A549 (cell line): ENCODE measurements around the gene VENTX. TPM values are rescaled to one million over a fixed set of nuclear protein-coding genes. Genes with fewer than 3 reads are reported as not detected.
"Not testable (repeated sequence)": the region's sequence is repeated elsewhere in the genome, so short reads cannot be mapped to it uniquely, and the experiment has no call there.

Experiments
- ATAC-seq, 2 experiments: fragments of 200-7000 bp in 1 of 2; fragments of >200 bp in 1 of 2; cut with Nextera tagmentation in 1 of 2; cut with Tn5 transposase in 1 of 2; 3 replicates each; pipeline versions ENCODE4 v1.8.0 to v1.9.1; 2018 to 2020; ENCODE audit warnings: mild to moderate bottlenecking in 1 of 2, moderate library complexity in 1 of 2
- CTCF ChIA-PET: fragments of 300-600 bp; sonication (Branson Sonifier 250); formaldehyde crosslinking; extraction: SDS; loops from one replicate; lab custom pipeline; 2021; ENCODE audit warnings: antibody characterized with exemption, inconsistent platforms; lab: Yijun Ruan, JAX
- POLR2A ChIA-PET: fragments of 350-600 bp; formaldehyde crosslinking; extraction: SDS; loops from one replicate; lab custom pipeline; 2021; ENCODE audit warnings: antibody characterized with exemption, inconsistent platforms; lab: Yijun Ruan, JAX
- DNase-seq, 2 experiments: peaks; one replicate each; pipeline versions ENCODE4 v3.0.0 to v3.0.0-alpha.2; 2011 to 2016; ENCODE audit warnings: low read depth in 1 of 2, low spot score in 1 of 2
- FAIRE-seq: peaks from 2 replicates; lab custom pipeline; 2011; peaks lifted over from hg19 to GRCh38; lab: Jason Lieb, UNC
- H3K27ac ChIP-seq, 2 experiments: fragments of >200 bp; sonication (Bioruptor Twin); formaldehyde crosslinking; 3 replicates each; pipeline ENCODE4 v1.5.1; 2016 to 2017
- H3K4me1 ChIP-seq: fragments of >200 bp; sonication (Bioruptor Twin); formaldehyde crosslinking; 3 replicates; pipeline ENCODE4 v1.6.1; 2016
- H3K4me2 ChIP-seq: fragments of >200 bp; sonication (Bioruptor Twin); formaldehyde crosslinking; 3 replicates; pipeline ENCODE4 v1.6.1; 2016
- H3K4me3 ChIP-seq: fragments of >200 bp; sonication (Bioruptor Twin); formaldehyde crosslinking; 3 replicates; pipeline ENCODE4 v1.5.1; 2016
- H3K9me3 ChIP-seq: fragments of >200 bp; sonication (Bioruptor Twin); formaldehyde crosslinking; 3 replicates; pipeline ENCODE4 v1.6.1; 2016
- BCL3 ChIP-seq: fragments of >200 bp; sonication (Bioruptor Twin); formaldehyde crosslinking; IDR thresholded peaks from 3 replicates; pipeline ENCODE4 v1.6.1; 2016
- E2F6 ChIP-seq: IDR thresholded peaks from 2 replicates; pipeline ENCODE4 v1.6.1; 2012; ENCODE audit warnings: low read depth, borderline replicate concordance
- EHF ChIP-seq: fragments of 250-450 bp; sonication (Bioruptor Pico); IDR thresholded peaks from 2 replicates; pipeline ENCODE4 v1.5.0; 2020; ENCODE audit warnings: mild to moderate bottlenecking
- EHMT2 ChIP-seq: fragments of 200-600 bp; sonication (generic); IDR thresholded peaks from 2 replicates; pipeline ENCODE4 v1.6.1; 2016; ENCODE audit warnings: antibody characterized with exemption, low read depth, mild to moderate bottlenecking, moderate library complexity
- ELK1 ChIP-seq: fragments of 150-350 bp; IDR thresholded peaks from 2 replicates; pipeline ENCODE4 v1.6.1; 2014; ENCODE audit warnings: low read depth, mild to moderate bottlenecking, low read length
- FOXS1 ChIP-seq: fragments of 250-450 bp; sonication (Bioruptor Pico); IDR thresholded peaks from 2 replicates; pipeline ENCODE4 v1.5.0; 2020; ENCODE audit warnings: mild to moderate bottlenecking, moderate library complexity
- GATA3 ChIP-seq: IDR thresholded peaks from 2 replicates; pipeline ENCODE4 v1.6.1; 2012; ENCODE audit warnings: borderline replicate concordance
- HDAC2 ChIP-seq: fragments of 200-600 bp; sonication (generic); IDR thresholded peaks from 2 replicates; pipeline ENCODE4 v1.6.1; 2016
- HOXA7 ChIP-seq: fragments of 250-450 bp; sonication (Bioruptor Pico); IDR thresholded peaks from 2 replicates; pipeline ENCODE4 v1.5.0; 2020; ENCODE audit warnings: mild to moderate bottlenecking, moderate library complexity
- HOXB13 ChIP-seq: fragments of 250-450 bp; sonication (Bioruptor Pico); IDR thresholded peaks from 2 replicates; pipeline ENCODE4 v1.5.0; 2020; ENCODE audit warnings: low read depth, mild to moderate bottlenecking, moderate library complexity
- JUNB ChIP-seq: fragments of >200 bp; sonication (Bioruptor Twin); formaldehyde crosslinking; IDR thresholded peaks from 2 replicates; pipeline ENCODE4 v1.6.1; 2016
- MAFK ChIP-seq: fragments of 450-650 bp; IDR thresholded peaks from 2 replicates; pipeline ENCODE4 v1.6.1; 2014; ENCODE audit not compliant: partially characterized antibody
- MAX ChIP-seq: IDR thresholded peaks from 2 replicates; pipeline ENCODE4 v1.6.1; 2012
- NPAS2 ChIP-seq: fragments of 250-450 bp; sonication (Bioruptor Pico); IDR thresholded peaks from 2 replicates; pipeline ENCODE4 v1.8.0; 2022; ENCODE audit warnings: mild to moderate bottlenecking, moderate library complexity, borderline replicate concordance
- PBX3 ChIP-seq: IDR thresholded peaks from 2 replicates; pipeline ENCODE4 v1.6.1; 2012
- POLR2AphosphoS2 ChIP-seq: conservative IDR thresholded peaks from 2 replicates; pipeline ENCODE4 v1.6.1; 2012; ENCODE audit warnings: low read length, improper control_type of control experiment, inconsistent platforms
- RAD21 ChIP-seq, 2 experiments: fragments of >200 bp in 1 of 2; sonication (Bioruptor Twin) in 1 of 2; formaldehyde crosslinking in 1 of 2; IDR thresholded peaks in 1 of 2; conservative IDR thresholded peaks in 1 of 2; 2 replicates in 1 of 2; 3 replicates in 1 of 2; pipeline ENCODE4 v1.6.1; 2012 to 2018; ENCODE audit warnings: inconsistent platforms in 1 of 2
- RFX5 ChIP-seq: fragments of 450-650 bp; IDR thresholded peaks from 2 replicates; pipeline ENCODE4 v1.7.1; 2014; ENCODE audit warnings: antibody characterized with exemption, mild to moderate bottlenecking, moderate library complexity
- SMC3 ChIP-seq: fragments of >200 bp; sonication (Bioruptor Twin); formaldehyde crosslinking; IDR thresholded peaks from 3 replicates; pipeline ENCODE4 v1.6.1; 2018; ENCODE audit warnings: inconsistent platforms
- SREBF2 ChIP-seq: fragments of 450-650 bp; IDR thresholded peaks from 2 replicates; pipeline ENCODE4 v1.6.1; 2014; ENCODE audit warnings: mild to moderate bottlenecking, moderate library complexity
- ZFP36 ChIP-seq: fragments of 450-650 bp; IDR thresholded peaks from 2 replicates; pipeline ENCODE4 v1.6.1; 2014; ENCODE audit warnings: borderline replicate concordance; ENCODE audit not compliant: partially characterized antibody
- WGBS: methylation state at CpG from one replicate; pipeline ENCODE4 v1.1.6; 2017; ENCODE audit errors: missing lambda C conversion rate; 5-methylcytosine and 5-hydroxymethylcytosine counted together
- polyA plus RNA-seq, 4 experiments: library from polyadenylated mRNA; depleted of rRNA in 3 of 4; stranded (reverse); fragments of >200 nt; fragmentation: RNase III in 1 of 4; extraction: RNeasy Plus Mini Kit Qiagen cat#74134 plus additional on column Dnase treatment in 1 of 4; gene quantifications; 2 replicates in 3 of 4; 3 replicates in 1 of 4; pipeline ENCODE4 v1.2.3, GENCODE V29; 2011 to 2017

VENTX gene
- polyA plus RNA-seq, 2 of the 4 experiments (the other 2 are of a cell fraction) = not detected

- DNase-seq (no peak), ATAC-seq (no peak), FAIRE-seq (no peak)
- Histone ChIP-seq H3K4me3 (no peak overlapping the region), H3K4me1 (peaks cover 46% of the 10 kb centered on the region), H3K9me3 (no peaks in the 10 kb centered on the region), H3K27ac (no peak overlapping the region), H3K4me2 (no peak overlapping the region)
- 93% methylated on average over 10 of the region's 10 CpGs for WGBS
- ChIA-PET CTCF (interaction anchor here (1.4 to 2.9 kb wide), 4 partner anchors 11 to 66 kb away, joined by 4 to 9 read pairs (median 6); no protein-coding TSS in a partner anchor), POLR2A (no interaction called here)
- no peak for TF ChIP-seq RAD21 (conservative IDR thresholded peaks at IDR 0.05 in 1 of 2, IDR thresholded peaks at IDR 0.05 in 1 of 2)
- no peak for TF ChIP-seq BCL3
- TF ChIP-seq GATA3 = no peak
- TF ChIP-seq POLR2AphosphoS2 = no peak
- TF ChIP-seq HDAC2 = no peak
- no peak for TF ChIP-seq SREBF2
- no peak for TF ChIP-seq SMC3
These were observed 26.0 kb downstream of the VENTX start for GRCh38 chr10:133263674-133264073.

GRCh38 chr10:133264461-133264860, 26.8 kb downstream of the VENTX start:
- peak overlapping the region in 1 of 2 experiments; percentile 4; a peak in 1 of 6 replicates for H3K27ac ChIP-seq
- peak overlapping the region; percentile 48 for H3K4me2 ChIP-seq
- ChIA-PET CTCF (interaction anchor here (0.7 to 2.9 kb wide), 5 partner anchors 10 to 65 kb away, joined by 3 to 9 read pairs (median 5); no protein-coding TSS in a partner anchor), POLR2A (no interaction called here)
- no peaks in the 10 kb centered on the region for H3K9me3 ChIP-seq
- TF ChIP-seq FOXS1 (CRISPR knock-in tag) (no peak), ELK1 (no peak), E2F6 (no peak), RFX5 (no peak), HOXB13 (CRISPR knock-in tag) (no peak), NPAS2 (CRISPR knock-in tag) (no peak), MAFK (no peak), EHF (no peak), JUNB (no peak), HDAC2 (no peak), HOXA7 (CRISPR knock-in tag) (no peak), PBX3 (no peak), EHMT2 (no peak), MAX (no peak), ZFP36 (no peak)
- peaks cover 38% of the 10 kb centered on the region for H3K4me1 ChIP-seq
- DNase-seq (no peak), ATAC-seq (no peak), FAIRE-seq (no peak)
- 32% methylated on average over 9 of the region's 9 CpGs for WGBS
- no peak overlapping the region for H3K4me3 ChIP-seq

GRCh38 chr10:133265052-133265451, 27.4 kb downstream of the VENTX start:
- WGBS = 47% methylated on average over 8 of the region's 10 CpGs
- H3K27ac ChIP-seq, POLR2A ChIA-PET, FAIRE-seq, ATAC-seq, DNase-seq, H3K9me3 ChIP-seq, H3K4me3 ChIP-seq: not testable (repeated sequence)
- Histone ChIP-seq H3K4me2 (peak overlapping the region; percentile 34; the same call in 2 of the 3 replicates), H3K4me1 (peaks cover 32% of the 10 kb centered on the region)
- CTCF ChIA-PET = interaction anchor here (0.7 to 2.9 kb wide), 2 partner anchors 10 to 51 kb away, joined by 3 to 9 read pairs; no protein-coding TSS in a partner anchor
